ENCODE measurements around the gene AGO1. TPM values are rescaled to one million over a fixed set of nuclear protein-coding genes. Genes with fewer than 3 reads are reported as not detected.

Gene AGO1
- total and polyA plus RNA-seq, 5 donors from 2014 or later, result 6.7 to 24.3 (median 9.2) TPM

DNA sequence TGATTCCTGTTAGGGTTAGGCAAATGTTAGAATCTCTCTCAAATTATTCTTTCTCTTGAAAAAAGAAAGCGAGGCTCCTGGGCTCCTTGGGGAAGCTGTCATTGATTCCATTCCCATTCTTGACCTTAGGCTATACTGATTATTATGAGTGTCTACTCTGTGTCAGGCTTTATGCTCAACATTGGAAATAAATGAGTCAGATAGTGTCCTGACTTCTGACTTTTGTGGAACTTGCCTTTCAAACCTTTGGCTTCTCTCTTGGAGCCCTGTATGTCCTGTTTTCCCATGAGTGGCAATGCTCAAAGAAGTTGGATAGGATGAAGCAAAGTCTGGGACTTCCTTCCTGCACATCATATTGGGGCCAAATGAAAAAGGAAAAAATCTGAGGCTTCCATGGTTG, 11.6 kb downstream of the AGO1 start:
- Histone ChIP-seq H3K36me3 (ENCODE audit: control insufficient read depth, insufficient read depth, low read length) (peaks cover 75% of the 10 kb centered on the region), H3K4me3 (ENCODE audit: low read depth, low read length) (no peak overlapping the region), H3K4me1 (ENCODE audit: control insufficient read depth, insufficient read depth, low read length, poor library complexity, severe bottlenecking) (no peaks in the 10 kb centered on the region), H3K27me3 (ENCODE audit: control insufficient read depth, insufficient read depth, low read length) (no peaks in the 10 kb centered on the region), H3K9me3 (ENCODE audit: control insufficient read depth in 2 of 2, low read length in 2 of 2) (no peaks in the 10 kb centered on the region), H3K27ac (ENCODE audit: insufficient read depth, low read length, poor library complexity, severe bottlenecking) (no peak overlapping the region)
- H3K4me1 Mint-ChIP-seq, result peaks cover 0 to 4% (median 2%) of the 10 kb centered on the region in 4 donors
- ATAC-seq (ENCODE audit: low read depth in 2 of 2) (no peak), DNase-seq (no peak)
- no peaks in the 10 kb centered on the region for H3K9me3 Mint-ChIP-seq
- peaks cover 47% of the 10 kb centered on the region for H3K36me3 Mint-ChIP-seq
- no peak overlapping the region for H3K27ac Mint-ChIP-seq
- H3K4me3 Mint-ChIP-seq, result no peak overlapping the region
- H3K27me3 Mint-ChIP-seq, result no peaks in the 10 kb centered on the region

DNA sequence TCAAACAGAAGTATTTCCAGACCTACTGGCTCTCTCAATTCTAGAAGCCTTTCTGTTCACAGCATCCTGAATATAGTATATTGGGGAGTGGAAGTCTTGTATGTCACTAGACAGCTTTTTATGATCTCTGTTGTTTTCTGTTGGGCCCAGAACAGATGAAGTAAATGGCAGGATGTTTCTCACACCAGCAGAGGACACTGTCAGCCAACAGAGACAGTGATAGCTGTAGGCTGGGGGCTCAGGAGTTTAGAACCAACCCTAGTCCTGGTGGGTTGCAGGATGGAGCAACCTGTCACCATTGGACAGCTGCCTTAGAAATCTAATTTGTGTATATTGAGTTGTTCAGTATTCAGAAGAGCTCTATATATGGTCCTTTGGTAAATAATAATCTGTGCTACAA, 16.9 kb downstream of the AGO1 start:
- no peaks in the 10 kb centered on the region for H3K4me1 ChIP-seq (ENCODE audit: control insufficient read depth, insufficient read depth, low read length, poor library complexity, severe bottlenecking)
- H3K27ac ChIP-seq (ENCODE audit: insufficient read depth, low read length, poor library complexity, severe bottlenecking), result no peak overlapping the region
- H3K4me3 Mint-ChIP-seq, result no peak overlapping the region
- ATAC-seq (ENCODE audit: low read depth in 2 of 2) (no peak), DNase-seq (no peak)
- H3K9me3 Mint-ChIP-seq, result no peaks in the 10 kb centered on the region
- peaks cover 0 to 4% (median 0%) of the 10 kb centered on the region in 4 donors for H3K4me1 Mint-ChIP-seq
- no peaks in the 10 kb centered on the region for H3K27me3 ChIP-seq (ENCODE audit: control insufficient read depth, insufficient read depth, low read length)
- H3K36me3 ChIP-seq (ENCODE audit: control insufficient read depth, insufficient read depth, low read length), result peaks cover 60% of the 10 kb centered on the region
- no peaks in the 10 kb centered on the region for H3K27me3 Mint-ChIP-seq
- peak overlapping the region in 1 of 3 donors; percentile 22 for H3K27ac Mint-ChIP-seq
- no peaks in the 10 kb centered on the region for H3K9me3 ChIP-seq (ENCODE audit: control insufficient read depth in 2 of 2, low read length in 2 of 2)
- peaks cover 47% of the 10 kb centered on the region for H3K36me3 Mint-ChIP-seq
- no peak overlapping the region for H3K4me3 ChIP-seq (ENCODE audit: low read depth, low read length)

- no peaks in the 10 kb centered on the region for H3K4me1 ChIP-seq (ENCODE audit: control insufficient read depth, insufficient read depth, low read length, poor library complexity, severe bottlenecking)
- Mint-ChIP-seq H3K9me3 (no peaks in the 10 kb centered on the region), H3K4me1 (no peaks in the 10 kb centered on the region), H3K27ac (no peak overlapping the region), H3K36me3 (peaks cover 44% of the 10 kb centered on the region), H3K4me3 (no peak overlapping the region), H3K27me3 (no peaks in the 10 kb centered on the region)
- H3K27ac ChIP-seq (ENCODE audit: insufficient read depth, low read length, poor library complexity, severe bottlenecking), result no peak overlapping the region
- H3K4me3 ChIP-seq (ENCODE audit: low read depth, low read length), result no peak overlapping the region
- no peak for DNase-seq
- no peaks in the 10 kb centered on the region for H3K9me3 ChIP-seq (ENCODE audit: control insufficient read depth in 2 of 2, low read length in 2 of 2)
- H3K36me3 ChIP-seq (ENCODE audit: control insufficient read depth, insufficient read depth, low read length), result peaks cover 62% of the 10 kb centered on the region
- no peaks in the 10 kb centered on the region for H3K27me3 ChIP-seq (ENCODE audit: control insufficient read depth, insufficient read depth, low read length)
- ATAC-seq (ENCODE audit: low read depth in 2 of 2), result no peak
Observed at GRCh38 chr1:35901235-35901634, 18.2 kb downstream of the AGO1 start.

GRCh38 chr1:35902671-35903070, 19.7 kb downstream of the AGO1 start:
- no peaks in the 10 kb centered on the region for H3K27me3 Mint-ChIP-seq
- DNase-seq (no peak), ATAC-seq (ENCODE audit: low read depth in 2 of 2) (no peak)
- Histone ChIP-seq H3K9me3 (ENCODE audit: control insufficient read depth in 2 of 2, low read length in 2 of 2) (no peaks in the 10 kb centered on the region), H3K4me1 (ENCODE audit: control insufficient read depth, insufficient read depth, low read length, poor library complexity, severe bottlenecking) (no peaks in the 10 kb centered on the region), H3K4me3 (ENCODE audit: low read depth, low read length) (no peak overlapping the region), H3K27ac (ENCODE audit: insufficient read depth, low read length, poor library complexity, severe bottlenecking) (no peak overlapping the region), H3K36me3 (ENCODE audit: control insufficient read depth, insufficient read depth, low read length) (peaks cover 68% of the 10 kb centered on the region), H3K27me3 (ENCODE audit: control insufficient read depth, insufficient read depth, low read length) (no peaks in the 10 kb centered on the region)
- H3K27ac Mint-ChIP-seq, result no peak overlapping the region
- no peaks in the 10 kb centered on the region for H3K9me3 Mint-ChIP-seq
- H3K36me3 Mint-ChIP-seq, result peaks cover 51% of the 10 kb centered on the region
- no peak overlapping the region for H3K4me3 Mint-ChIP-seq
- H3K4me1 Mint-ChIP-seq, result no peaks in the 10 kb centered on the region

- ATAC-seq (ENCODE audit: low read depth in 2 of 2) (no peak), DNase-seq (no peak)
- no peaks in the 10 kb centered on the region for H3K27me3 ChIP-seq (ENCODE audit: control insufficient read depth, insufficient read depth, low read length)
- H3K4me1 ChIP-seq (ENCODE audit: control insufficient read depth, insufficient read depth, low read length, poor library complexity, severe bottlenecking), result no peaks in the 10 kb centered on the region
- H3K27ac ChIP-seq (ENCODE audit: insufficient read depth, low read length, poor library complexity, severe bottlenecking), result no peak overlapping the region
- Mint-ChIP-seq H3K4me3 (no peak overlapping the region), H3K4me1 (no peaks in the 10 kb centered on the region), H3K36me3 (peaks cover 66% of the 10 kb centered on the region), H3K27ac (no peak overlapping the region), H3K9me3 (no peaks in the 10 kb centered on the region), H3K27me3 (no peaks in the 10 kb centered on the region)
- H3K36me3 ChIP-seq (ENCODE audit: control insufficient read depth, insufficient read depth, low read length), result peaks cover 81% of the 10 kb centered on the region
- H3K4me3 ChIP-seq (ENCODE audit: low read depth, low read length), result no peak overlapping the region
- no peaks in the 10 kb centered on the region for H3K9me3 ChIP-seq (ENCODE audit: control insufficient read depth in 2 of 2, low read length in 2 of 2)
Observed at GRCh38 chr1:35914717-35915116, 31.7 kb downstream of the AGO1 start.

DNA sequence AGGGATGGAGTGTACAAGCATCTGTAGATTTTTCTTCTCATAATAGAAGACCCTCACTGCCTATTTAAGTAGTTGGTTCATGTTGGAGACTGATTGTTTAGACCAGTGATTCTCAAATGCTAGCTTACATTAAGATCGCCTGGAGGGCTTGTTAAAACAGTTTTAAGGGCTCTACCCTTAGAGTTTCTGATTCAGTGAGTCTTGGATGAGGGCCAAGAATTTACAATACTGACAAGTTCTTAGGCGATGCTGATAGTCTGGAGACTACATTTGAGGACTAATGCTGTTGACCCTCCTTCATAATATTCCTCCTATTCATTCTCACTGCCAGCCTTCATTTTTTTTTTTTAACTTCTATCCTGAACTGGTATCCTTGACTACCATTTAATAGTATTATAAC, 32.7 kb downstream of the AGO1 start:
- H3K9me3 Mint-ChIP-seq, result no peaks in the 10 kb centered on the region
- Histone ChIP-seq H3K36me3 (ENCODE audit: control insufficient read depth, insufficient read depth, low read length) (peaks cover 78% of the 10 kb centered on the region), H3K4me3 (ENCODE audit: low read depth, low read length) (no peak overlapping the region), H3K27me3 (ENCODE audit: control insufficient read depth, insufficient read depth, low read length) (no peaks in the 10 kb centered on the region), H3K4me1 (ENCODE audit: control insufficient read depth, insufficient read depth, low read length, poor library complexity, severe bottlenecking) (no peaks in the 10 kb centered on the region), H3K9me3 (ENCODE audit: control insufficient read depth in 2 of 2, low read length in 2 of 2) (no peaks in the 10 kb centered on the region), H3K27ac (ENCODE audit: insufficient read depth, low read length, poor library complexity, severe bottlenecking) (no peak overlapping the region)
- no peaks in the 10 kb centered on the region for H3K4me1 Mint-ChIP-seq
- H3K27me3 Mint-ChIP-seq, result no peaks in the 10 kb centered on the region
- H3K27ac Mint-ChIP-seq, result no peak overlapping the region
- ATAC-seq (ENCODE audit: low read depth in 2 of 2), result no peak
- no peak for DNase-seq
- H3K4me3 Mint-ChIP-seq, result no peak overlapping the region
- H3K36me3 Mint-ChIP-seq, result peaks cover 75% of the 10 kb centered on the region

DNA sequence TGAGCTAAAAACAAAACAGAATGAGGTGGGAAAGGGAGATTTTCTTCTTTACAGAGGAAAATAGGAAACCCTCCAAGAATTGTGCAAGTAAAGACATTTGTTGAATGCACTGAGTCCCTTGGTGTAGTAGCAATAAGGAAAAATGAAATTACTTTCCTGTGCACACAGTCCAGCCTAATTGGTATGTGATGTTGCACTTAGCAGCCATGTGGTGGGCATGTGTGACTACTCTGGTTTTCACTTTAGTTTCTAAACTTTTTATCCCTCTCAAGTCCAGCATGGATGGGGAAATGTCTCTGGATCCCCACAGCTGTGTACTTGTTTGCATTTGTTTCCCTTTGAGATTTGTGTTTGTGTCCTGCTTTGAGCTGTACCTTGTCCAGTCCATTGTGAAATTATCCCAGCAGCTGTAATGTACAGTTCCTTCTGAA, 40.8 kb downstream of the AGO1 start:
- H3K9me3 Mint-ChIP-seq, result no peaks in the 10 kb centered on the region
- no peak for DNase-seq
- H3K36me3 Mint-ChIP-seq, result peaks cover 25% of the 10 kb centered on the region

GRCh38 chr1:35924838-35925237, 41.8 kb downstream of the AGO1 start:
- H3K36me3 Mint-ChIP-seq, result peaks cover 15% of the 10 kb centered on the region
- Histone ChIP-seq H3K27me3 (ENCODE audit: control insufficient read depth, insufficient read depth, low read length) (no peaks in the 10 kb centered on the region), H3K36me3 (ENCODE audit: control insufficient read depth, insufficient read depth, low read length) (peaks cover 5% of the 10 kb centered on the region), H3K27ac (ENCODE audit: insufficient read depth, low read length, poor library complexity, severe bottlenecking) (no peak overlapping the region), H3K4me3 (ENCODE audit: low read depth, low read length) (no peak overlapping the region), H3K4me1 (ENCODE audit: control insufficient read depth, insufficient read depth, low read length, poor library complexity, severe bottlenecking) (peaks cover under 1% of the 10 kb centered on the region), H3K9me3 (ENCODE audit: control insufficient read depth in 2 of 2, low read length in 2 of 2) (no peaks in the 10 kb centered on the region)
- peaks cover 0 to 5% (median 2%) of the 10 kb centered on the region in 4 donors for H3K4me1 Mint-ChIP-seq
- ATAC-seq (ENCODE audit: low read depth in 2 of 2) (no peak), DNase-seq (no peak)
- H3K27me3 Mint-ChIP-seq, result no peaks in the 10 kb centered on the region
- H3K27ac Mint-ChIP-seq, result peak overlapping the region in 1 of 3 donors; percentile 27
- H3K4me3 Mint-ChIP-seq, result no peak overlapping the region
- H3K9me3 Mint-ChIP-seq, result no peaks in the 10 kb centered on the region

More for the DNA sequence above, 40.8 kb downstream of the AGO1 start:
- Mint-ChIP-seq H3K27me3 (no peaks in the 10 kb centered on the region), H3K27ac (peak overlapping the region in 1 of 3 donors; percentile 17), H3K4me1 (peaks cover 0 to 3% (median 0%) of the 10 kb centered on the region in 4 donors), H3K4me3 (no peak overlapping the region)
- H3K9me3 ChIP-seq (ENCODE audit: control insufficient read depth in 2 of 2, low read length in 2 of 2), result no peaks in the 10 kb centered on the region
- H3K4me1 ChIP-seq (ENCODE audit: control insufficient read depth, insufficient read depth, low read length, poor library complexity, severe bottlenecking), result no peaks in the 10 kb centered on the region
- H3K36me3 ChIP-seq (ENCODE audit: control insufficient read depth, insufficient read depth, low read length), result peaks cover 15% of the 10 kb centered on the region
- no peak overlapping the region for H3K4me3 ChIP-seq (ENCODE audit: low read depth, low read length)
- ATAC-seq (ENCODE audit: low read depth in 2 of 2), result no peak
- no peak overlapping the region for H3K27ac ChIP-seq (ENCODE audit: insufficient read depth, low read length, poor library complexity, severe bottlenecking)
- no peaks in the 10 kb centered on the region for H3K27me3 ChIP-seq (ENCODE audit: control insufficient read depth, insufficient read depth, low read length)

Data from CD4-positive, CD25-positive, alpha-beta regulatory T cell (primary cell).